ENCODE results near the gene SYT2. TPM values are rescaled to one million over a fixed set of nuclear protein-coding genes. Genes with fewer than 3 reads are reported as not detected.

SYT2 gene
- polyA plus RNA-seq, 1 experiment, result not detected

DNA sequence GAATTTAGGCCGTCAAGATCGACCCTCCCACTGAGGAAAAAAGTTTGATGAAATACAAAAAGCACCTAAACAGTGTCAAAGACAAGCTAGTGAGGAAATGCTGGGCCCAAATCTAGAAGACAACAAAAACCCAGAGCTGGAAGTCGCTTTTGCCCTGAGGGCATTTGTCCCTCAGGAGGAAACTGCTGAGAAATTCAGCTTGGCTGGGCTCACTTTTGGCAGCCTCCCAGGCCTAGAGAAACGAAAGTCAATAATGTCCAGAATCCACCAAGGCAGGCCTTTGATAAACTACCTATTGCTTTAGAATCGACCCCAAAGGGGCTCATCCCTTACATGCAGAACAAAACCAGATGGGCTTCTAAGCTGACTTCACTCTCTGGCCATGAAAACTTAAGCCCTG lies 38.9 kb downstream of the SYT2 start:
- ChIA-PET CTCF (interaction anchor here (0.7 to 1.2 kb wide), 2 partner anchors 12 to 19 kb away, joined by 3 to 4 read pairs; no protein-coding TSS in a partner anchor), POLR2A (no interaction called here)
- no peak overlapping the region for H3K4me3 ChIP-seq (ENCODE audit: low read depth, low read length)
- peaks cover 9% of the 10 kb centered on the region for H3K27me3 ChIP-seq (ENCODE audit: control insufficient read depth, insufficient read depth, low read length)
- DNase-seq (ENCODE audit: low read depth), result no peak
- TF ChIP-seq, protein P1, sequence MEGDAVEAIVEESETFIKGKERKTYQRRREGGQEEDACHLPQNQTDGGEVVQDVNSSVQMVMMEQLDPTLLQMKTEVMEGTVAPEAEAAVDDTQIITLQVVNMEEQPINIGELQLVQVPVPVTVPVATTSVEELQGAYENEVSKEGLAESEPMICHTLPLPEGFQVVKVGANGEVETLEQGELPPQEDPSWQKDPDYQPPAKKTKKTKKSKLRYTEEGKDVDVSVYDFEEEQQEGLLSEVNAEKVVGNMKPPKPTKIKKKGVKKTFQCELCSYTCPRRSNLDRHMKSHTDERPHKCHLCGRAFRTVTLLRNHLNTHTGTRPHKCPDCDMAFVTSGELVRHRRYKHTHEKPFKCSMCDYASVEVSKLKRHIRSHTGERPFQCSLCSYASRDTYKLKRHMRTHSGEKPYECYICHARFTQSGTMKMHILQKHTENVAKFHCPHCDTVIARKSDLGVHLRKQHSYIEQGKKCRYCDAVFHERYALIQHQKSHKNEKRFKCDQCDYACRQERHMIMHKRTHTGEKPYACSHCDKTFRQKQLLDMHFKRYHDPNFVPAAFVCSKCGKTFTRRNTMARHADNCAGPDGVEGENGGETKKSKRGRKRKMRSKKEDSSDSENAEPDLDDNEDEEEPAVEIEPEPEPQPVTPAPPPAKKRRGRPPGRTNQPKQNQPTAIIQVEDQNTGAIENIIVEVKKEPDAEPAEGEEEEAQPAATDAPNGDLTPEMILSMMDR (IDR thresholded peaks at IDR 0.05; ENCODE audit: insufficient read depth, low read depth, low read length), result no peak
- no peaks in the 10 kb centered on the region for H3K36me3 ChIP-seq (ENCODE audit: control insufficient read depth, insufficient read depth, low read length)

DNA sequence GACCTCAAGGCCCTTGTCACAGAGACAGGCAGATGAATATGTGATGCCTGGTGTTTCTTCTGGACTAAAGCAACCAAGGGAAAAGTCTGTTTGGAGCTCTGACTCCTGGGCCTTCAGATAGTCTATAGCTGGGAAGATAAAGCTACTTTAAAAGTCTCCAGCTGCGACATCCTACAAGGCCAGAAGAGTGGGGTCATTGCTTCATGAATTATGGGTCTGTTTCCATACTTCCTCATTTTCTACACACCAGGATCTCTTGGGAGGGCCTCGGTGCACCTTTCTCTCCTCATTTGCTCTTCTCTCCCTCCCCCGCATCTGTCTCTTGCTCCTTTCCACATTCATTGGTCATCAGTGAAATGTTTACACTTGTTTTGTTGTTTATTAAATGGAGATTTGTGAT lies 44.8 kb downstream of the SYT2 start:
- CTCF ChIA-PET, result no interaction called here
- Histone ChIP-seq H3K36me3 (ENCODE audit: control insufficient read depth, insufficient read depth, low read length) (no peaks in the 10 kb centered on the region), H3K4me3 (ENCODE audit: low read depth, low read length) (no peak overlapping the region), H3K27me3 (ENCODE audit: control insufficient read depth, insufficient read depth, low read length) (peaks cover 10% of the 10 kb centered on the region)
- TF ChIP-seq, protein P1 (IDR thresholded peaks at IDR 0.05; ENCODE audit: insufficient read depth, low read depth, low read length), result no peak
- POLR2A ChIA-PET, result no interaction called here
- no peak for DNase-seq (ENCODE audit: low read depth)

DNA sequence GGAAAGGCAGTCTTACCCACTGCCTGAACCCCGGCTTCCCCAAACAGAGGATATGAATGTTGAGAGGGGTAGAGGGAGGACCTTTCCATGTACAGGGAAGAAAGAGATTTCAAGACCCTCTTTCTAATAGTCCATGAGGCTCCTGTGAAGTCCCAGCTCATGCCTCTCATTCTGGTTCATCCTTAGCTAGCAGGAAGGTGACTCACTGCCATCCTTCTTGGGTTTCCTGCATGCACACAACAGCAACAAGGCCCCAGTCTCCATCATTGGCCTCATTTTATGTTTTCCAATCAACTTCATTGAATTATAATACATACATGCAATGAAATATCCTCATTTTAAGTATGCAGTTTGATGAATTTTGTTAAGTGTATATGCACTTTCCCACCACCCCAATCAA lies 46.2 kb downstream of the SYT2 start:
- DNase-seq (ENCODE audit: low read depth), result no peak
- ChIA-PET CTCF (no interaction called here), POLR2A (no interaction called here)
- Histone ChIP-seq H3K36me3 (ENCODE audit: control insufficient read depth, insufficient read depth, low read length) (no peaks in the 10 kb centered on the region), H3K27me3 (ENCODE audit: control insufficient read depth, insufficient read depth, low read length) (peaks cover 15% of the 10 kb centered on the region), H3K4me3 (ENCODE audit: low read depth, low read length) (no peak overlapping the region)
- TF ChIP-seq, protein P1 (IDR thresholded peaks at IDR 0.05; ENCODE audit: insufficient read depth, low read depth, low read length), result no peak

DNA sequence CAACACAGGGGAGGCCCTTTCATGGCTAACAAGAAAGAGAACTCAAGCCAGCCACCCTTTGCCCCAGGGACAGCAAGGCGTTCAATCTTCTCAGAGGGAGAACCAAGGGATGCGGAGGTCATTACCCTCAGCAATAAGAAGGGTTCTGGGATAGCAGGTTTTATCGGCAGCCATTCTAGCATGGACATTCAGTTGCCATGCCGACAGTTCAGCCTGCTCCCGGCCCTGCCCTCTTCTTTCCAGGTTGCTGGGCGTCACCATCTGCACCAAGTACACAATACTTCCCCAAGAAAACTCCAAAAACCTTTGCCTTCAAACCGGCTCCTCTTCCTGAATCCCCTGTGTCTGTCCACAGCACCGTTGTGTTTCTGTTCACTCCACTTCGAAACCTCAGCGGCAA lies 47.1 kb downstream of the SYT2 start:
- no peaks in the 10 kb centered on the region for H3K36me3 ChIP-seq (ENCODE audit: control insufficient read depth, insufficient read depth, low read length)
- TF ChIP-seq, protein P1 (IDR thresholded peaks at IDR 0.05; ENCODE audit: insufficient read depth, low read depth, low read length), result no peak
- H3K27me3 ChIP-seq (ENCODE audit: control insufficient read depth, insufficient read depth, low read length), result peaks cover 22% of the 10 kb centered on the region

DNA sequence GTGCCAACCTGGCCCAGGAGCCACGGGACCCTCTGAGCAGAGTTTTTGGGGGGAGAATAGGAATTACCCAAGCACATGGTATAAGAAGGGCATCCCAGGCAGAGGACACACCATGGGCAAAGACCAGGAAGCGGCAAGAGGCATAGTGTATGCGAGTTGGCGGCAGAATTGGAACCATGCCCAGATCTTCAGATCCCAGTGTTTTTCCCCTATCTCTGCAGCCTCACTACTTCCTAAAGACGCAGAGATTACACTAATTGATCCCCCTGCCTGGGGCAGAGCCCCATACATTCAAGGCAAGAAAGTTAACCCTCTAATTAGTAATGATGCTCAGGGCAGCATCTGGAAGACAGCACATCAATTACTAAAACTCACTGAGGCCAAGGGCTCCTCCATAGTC lies 48.2 kb downstream of the SYT2 start:
- ChIA-PET POLR2A (no interaction called here), CTCF (interaction anchor here (1.0 kb wide), 1 partner anchor 35 kb away, joined by 3 read pairs; no protein-coding TSS in a partner anchor)
- TF ChIP-seq, protein P1 (IDR thresholded peaks at IDR 0.05; ENCODE audit: insufficient read depth, low read depth, low read length), result no peak
- H3K27me3 ChIP-seq (ENCODE audit: control insufficient read depth, insufficient read depth, low read length), result peaks cover 28% of the 10 kb centered on the region
- no peak overlapping the region for H3K4me3 ChIP-seq (ENCODE audit: low read depth, low read length)
- DNase-seq (ENCODE audit: low read depth), result no peak
- no peaks in the 10 kb centered on the region for H3K36me3 ChIP-seq (ENCODE audit: control insufficient read depth, insufficient read depth, low read length)

More for the DNA sequence above, 47.1 kb downstream of the SYT2 start:
- CTCF ChIA-PET, result no interaction called here
- DNase-seq (ENCODE audit: low read depth), result no peak
- POLR2A ChIA-PET, result no interaction called here
- no peak overlapping the region for H3K4me3 ChIP-seq (ENCODE audit: low read depth, low read length)

All from BJ (cell line).